PFSK-1 (cell line): ENCODE measurements around the gene SERPINA5.

Experiments used
- POLR2AphosphoS5 ChIP-seq: IDR thresholded peaks from 2 replicates; pipeline ENCODE4 v1.6.1; 2012; ENCODE audit warnings: low read depth, mild to moderate bottlenecking, control low read depth, low read length, moderate library complexity
- SIN3A ChIP-seq: IDR thresholded peaks from 2 replicates; pipeline ENCODE4 v1.6.1; 2012; ENCODE audit warnings: mild to moderate bottlenecking, low read length, moderate library complexity, borderline replicate concordance; ENCODE audit not compliant: insufficient read depth
- TAF1 ChIP-seq: IDR thresholded peaks from 2 replicates; pipeline ENCODE4 v1.6.1; 2012; ENCODE audit warnings: low read length, control low read depth, borderline replicate concordance; ENCODE audit not compliant: insufficient read depth
- TF ChIP-seq, protein P1 (sequence below), 2 experiments: IDR thresholded peaks; 2 replicates each; pipeline versions ENCODE4 v1.6.1 to v1.8.0; 2011 to 2012; ENCODE audit warnings: low read depth in 2 of 2, low read length in 2 of 2, control low read depth in 1 of 2, inconsistent platforms in 1 of 2, mild to moderate bottlenecking in 1 of 2, moderate library complexity in 1 of 2; ENCODE audit not compliant: insufficient read depth in 1 of 2

DNA sequence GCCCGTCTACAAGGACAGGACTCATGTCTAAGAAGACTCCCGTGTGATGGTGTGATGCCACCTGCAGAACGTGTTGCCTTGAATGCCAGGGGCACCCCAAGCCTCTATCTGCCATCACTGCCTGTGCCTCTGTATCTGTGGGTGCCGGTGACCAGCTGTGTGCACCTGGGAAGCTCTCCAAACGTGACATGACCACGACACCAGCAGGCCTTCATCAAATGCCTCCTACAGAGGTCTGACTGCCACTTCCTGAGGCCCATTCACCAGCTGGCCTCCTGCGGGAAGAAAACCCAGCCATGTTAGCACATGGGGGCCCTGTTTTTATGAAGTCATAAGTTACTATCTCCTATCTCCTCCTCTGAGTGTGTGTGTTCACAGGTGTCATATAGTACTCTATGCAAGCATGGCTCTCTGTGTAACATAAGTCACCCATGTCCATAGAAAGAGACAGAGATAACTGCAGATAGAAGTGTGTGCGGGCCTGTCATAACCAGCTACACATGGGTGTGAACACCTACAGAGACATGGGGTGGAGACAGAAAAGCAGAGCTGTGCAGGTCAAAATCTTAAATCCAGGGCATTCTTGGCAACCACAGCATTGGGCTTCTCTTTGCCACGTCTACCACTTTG is 38.3 kb upstream of the SERPINA5 start:
- TF ChIP-seq POLR2AphosphoS5 (no peak), SIN3A (no peak), TAF1 (no peak)
- TF ChIP-seq, protein P1, sequence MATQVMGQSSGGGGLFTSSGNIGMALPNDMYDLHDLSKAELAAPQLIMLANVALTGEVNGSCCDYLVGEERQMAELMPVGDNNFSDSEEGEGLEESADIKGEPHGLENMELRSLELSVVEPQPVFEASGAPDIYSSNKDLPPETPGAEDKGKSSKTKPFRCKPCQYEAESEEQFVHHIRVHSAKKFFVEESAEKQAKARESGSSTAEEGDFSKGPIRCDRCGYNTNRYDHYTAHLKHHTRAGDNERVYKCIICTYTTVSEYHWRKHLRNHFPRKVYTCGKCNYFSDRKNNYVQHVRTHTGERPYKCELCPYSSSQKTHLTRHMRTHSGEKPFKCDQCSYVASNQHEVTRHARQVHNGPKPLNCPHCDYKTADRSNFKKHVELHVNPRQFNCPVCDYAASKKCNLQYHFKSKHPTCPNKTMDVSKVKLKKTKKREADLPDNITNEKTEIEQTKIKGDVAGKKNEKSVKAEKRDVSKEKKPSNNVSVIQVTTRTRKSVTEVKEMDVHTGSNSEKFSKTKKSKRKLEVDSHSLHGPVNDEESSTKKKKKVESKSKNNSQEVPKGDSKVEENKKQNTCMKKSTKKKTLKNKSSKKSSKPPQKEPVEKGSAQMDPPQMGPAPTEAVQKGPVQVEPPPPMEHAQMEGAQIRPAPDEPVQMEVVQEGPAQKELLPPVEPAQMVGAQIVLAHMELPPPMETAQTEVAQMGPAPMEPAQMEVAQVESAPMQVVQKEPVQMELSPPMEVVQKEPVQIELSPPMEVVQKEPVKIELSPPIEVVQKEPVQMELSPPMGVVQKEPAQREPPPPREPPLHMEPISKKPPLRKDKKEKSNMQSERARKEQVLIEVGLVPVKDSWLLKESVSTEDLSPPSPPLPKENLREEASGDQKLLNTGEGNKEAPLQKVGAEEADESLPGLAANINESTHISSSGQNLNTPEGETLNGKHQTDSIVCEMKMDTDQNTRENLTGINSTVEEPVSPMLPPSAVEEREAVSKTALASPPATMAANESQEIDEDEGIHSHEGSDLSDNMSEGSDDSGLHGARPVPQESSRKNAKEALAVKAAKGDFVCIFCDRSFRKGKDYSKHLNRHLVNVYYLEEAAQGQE (IDR thresholded peaks at IDR 0.05; ENCODE audit: insufficient read depth in 1 of 2, low read depth in 2 of 2, low read length in 2 of 2), result no peak
